Breast epithelium (tissue), 4 donors: ENCODE data around the gene PLPPR2. TPM values are rescaled to one million over a fixed set of nuclear protein-coding genes. Genes with fewer than 3 reads are reported as not detected.
"Not testable (repeated sequence)": the region's sequence is repeated elsewhere in the genome, so short reads cannot be mapped to it uniquely, and the experiment has no call there.

Experiments used
- DNase-seq, 2 donors: peaks; one replicate each; pipeline ENCODE4 v3.0.0-alpha.2; 2019; ENCODE audit warnings: low spot score in 2 of 2
- H3K27ac ChIP-seq, 2 donors: fragments of 200-600 bp; sonication (generic) in 1 of 2; one replicate each; pipeline ENCODE4 v1.5.1; 2016 to 2019; ENCODE audit warnings: mild to moderate bottlenecking in 1 of 2
- H3K27me3 ChIP-seq, 2 donors: fragments of 200-600 bp; sonication (generic) in 1 of 2; one replicate each; pipeline versions ENCODE4 v1.5.1 to v1.6.0; 2017 to 2019; ENCODE audit warnings: control low read depth in 1 of 2, mild to moderate bottlenecking in 1 of 2
- H3K36me3 ChIP-seq: fragments of 200-600 bp; one replicate; pipeline ENCODE4 v1.5.1; 2019
- H3K4me1 ChIP-seq, 2 donors: fragments of 200-600 bp; sonication (generic); one replicate each; pipeline ENCODE4 v1.5.1; 2016 to 2019; ENCODE audit warnings: control low read depth in 1 of 2
- H3K4me3 ChIP-seq, 3 donors: fragments of 200-600 bp; sonication (generic); 1 replicate in 2 of 3; 2 replicates in 1 of 3; pipeline ENCODE4 v1.5.1; 2016 to 2019; ENCODE audit warnings: mild to moderate bottlenecking in 3 of 3, moderate library complexity in 2 of 3
- H3K9me3 ChIP-seq, 2 donors: fragments of 200-600 bp; sonication (generic) in 1 of 2; one replicate each; pipeline ENCODE4 v1.5.1; 2016 to 2019; ENCODE audit warnings: control low read depth in 1 of 2
- POLR2A ChIP-seq: fragments of 450-650 bp; IDR thresholded peaks from one replicate; pipeline ENCODE4 v1.6.1; 2016; ENCODE audit warnings: antibody characterized with exemption, mild to moderate bottlenecking, moderate library complexity
- POLR2AphosphoS5 ChIP-seq, 3 donors: sonication (generic); formaldehyde crosslinking; IDR thresholded peaks; one replicate each; pipeline ENCODE4 v1.6.1; 2017; ENCODE audit warnings: antibody characterized with exemption in 3 of 3
- intact Hi-C: fragments of 100-400 bp; cut with DNase I; formaldehyde crosslinking; loops from one replicate; pipeline ENCODE4 v1.15.1; 2023; ENCODE audit warnings: low total_unique reads
- total RNA-seq, 3 donors: library from RNA; depleted of rRNA; stranded (reverse); fragments of >200 nt; gene quantifications; one replicate each; pipeline ENCODE4 v1.1.0, GENCODE V29; 2016
- TF ChIP-seq, protein P1 (sequence below), 3 donors: fragments of 450-650 bp; IDR thresholded peaks; one replicate each; pipeline ENCODE4 v1.5.1; 2016 to 2017; ENCODE audit warnings: antibody characterized with exemption in 3 of 3, mild to moderate bottlenecking in 3 of 3, moderate library complexity in 3 of 3

PLPPR2 gene
- total RNA-seq, 3 donors from 2014 or later = 7.7 to 19.0 (median 11.3) TPM

GRCh38 chr19:11405846-11406643 is 50.8 kb downstream of the PLPPR2 start:
- no peaks in the 10 kb centered on the region for H3K4me1 ChIP-seq
- intact Hi-C loops = no loop called here
- peak overlapping the region in 2 of 3 donors; percentile 37 to 49 for H3K4me3 ChIP-seq
- no peaks in the 10 kb centered on the region for H3K27me3 ChIP-seq
- no peak for TF ChIP-seq POLR2A
- TF ChIP-seq, protein P1, sequence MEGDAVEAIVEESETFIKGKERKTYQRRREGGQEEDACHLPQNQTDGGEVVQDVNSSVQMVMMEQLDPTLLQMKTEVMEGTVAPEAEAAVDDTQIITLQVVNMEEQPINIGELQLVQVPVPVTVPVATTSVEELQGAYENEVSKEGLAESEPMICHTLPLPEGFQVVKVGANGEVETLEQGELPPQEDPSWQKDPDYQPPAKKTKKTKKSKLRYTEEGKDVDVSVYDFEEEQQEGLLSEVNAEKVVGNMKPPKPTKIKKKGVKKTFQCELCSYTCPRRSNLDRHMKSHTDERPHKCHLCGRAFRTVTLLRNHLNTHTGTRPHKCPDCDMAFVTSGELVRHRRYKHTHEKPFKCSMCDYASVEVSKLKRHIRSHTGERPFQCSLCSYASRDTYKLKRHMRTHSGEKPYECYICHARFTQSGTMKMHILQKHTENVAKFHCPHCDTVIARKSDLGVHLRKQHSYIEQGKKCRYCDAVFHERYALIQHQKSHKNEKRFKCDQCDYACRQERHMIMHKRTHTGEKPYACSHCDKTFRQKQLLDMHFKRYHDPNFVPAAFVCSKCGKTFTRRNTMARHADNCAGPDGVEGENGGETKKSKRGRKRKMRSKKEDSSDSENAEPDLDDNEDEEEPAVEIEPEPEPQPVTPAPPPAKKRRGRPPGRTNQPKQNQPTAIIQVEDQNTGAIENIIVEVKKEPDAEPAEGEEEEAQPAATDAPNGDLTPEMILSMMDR (IDR thresholded peaks at IDR 0.05) = peak in 2 of 3 donors; percentile 13 to 55
- peak in 1 of 3 donors; percentile 23 for TF ChIP-seq POLR2AphosphoS5 (IDR thresholded peaks at IDR 0.05)
- no peak overlapping the region for H3K27ac ChIP-seq
- H3K36me3 ChIP-seq = no peaks in the 10 kb centered on the region
- no peak for DNase-seq
- no peaks in the 10 kb centered on the region for H3K9me3 ChIP-seq

GRCh38 chr19:11406703-11407236 is 51.5 kb downstream of the PLPPR2 start:
- H3K4me3 ChIP-seq = peak overlapping the region in 1 of 3 donors; percentile 49
- H3K36me3 ChIP-seq, H3K27ac ChIP-seq, H3K27me3 ChIP-seq, H3K9me3 ChIP-seq, DNase-seq, intact Hi-C loops, H3K4me1 ChIP-seq: not testable (repeated sequence)

GRCh38 chr19:11408591-11408990 is 53.4 kb downstream of the PLPPR2 start:
- DNase-seq = no peak
- intact Hi-C loops = no loop called here
- H3K9me3 ChIP-seq = no peaks in the 10 kb centered on the region
- H3K4me3 ChIP-seq = no peak overlapping the region
- no peak overlapping the region for H3K27ac ChIP-seq
- no peaks in the 10 kb centered on the region for H3K27me3 ChIP-seq
- no peaks in the 10 kb centered on the region for H3K36me3 ChIP-seq
- TF ChIP-seq, protein P1 (IDR thresholded peaks at IDR 0.05) = no peak
- TF ChIP-seq POLR2AphosphoS5 (IDR thresholded peaks at IDR 0.05) (no peak), POLR2A (no peak)
- no peaks in the 10 kb centered on the region for H3K4me1 ChIP-seq

GRCh38 chr19:11410682-11411081 is 55.5 kb downstream of the PLPPR2 start:
- intact Hi-C loops = no loop called here
- Histone ChIP-seq H3K36me3 (no peaks in the 10 kb centered on the region), H3K4me3 (no peak overlapping the region), H3K27ac (no peak overlapping the region), H3K4me1 (no peaks in the 10 kb centered on the region), H3K27me3 (no peaks in the 10 kb centered on the region), H3K9me3 (no peaks in the 10 kb centered on the region)
- DNase-seq = no peak
- TF ChIP-seq POLR2A (no peak), POLR2AphosphoS5 (IDR thresholded peaks at IDR 0.05) (no peak)
- TF ChIP-seq, protein P1 (IDR thresholded peaks at IDR 0.05) = no peak

DNA sequence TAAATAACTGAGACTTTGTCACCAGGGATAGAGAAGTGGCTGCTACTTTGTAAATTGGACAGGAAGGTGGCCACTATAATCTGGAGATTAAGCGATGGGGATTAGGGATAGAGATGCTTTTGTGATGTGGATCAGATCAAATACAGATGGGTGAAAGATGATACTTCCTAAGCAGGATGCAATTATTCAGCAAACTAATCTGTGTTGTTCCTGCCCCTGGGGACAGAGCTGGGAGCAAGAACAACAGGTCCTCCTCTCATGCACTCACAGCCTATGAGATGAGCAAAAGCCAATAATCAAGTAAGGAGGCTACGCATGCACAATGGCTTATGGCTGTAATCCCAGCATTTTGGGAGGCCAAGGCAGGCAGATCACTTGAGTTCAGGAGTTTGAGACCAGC is 59.3 kb downstream of the PLPPR2 start:
- no peaks in the 10 kb centered on the region for H3K4me1 ChIP-seq
- peaks cover 0 to 4% of the 10 kb centered on the region in 2 donors for H3K27me3 ChIP-seq

More for the DNA sequence above, 59.3 kb downstream of the PLPPR2 start:
- TF ChIP-seq POLR2AphosphoS5 (IDR thresholded peaks at IDR 0.05) (no peak), POLR2A (no peak)
- TF ChIP-seq, protein P1 (IDR thresholded peaks at IDR 0.05) = no peak
- intact Hi-C loops = no loop called here
- Histone ChIP-seq H3K4me3 (no peak overlapping the region), H3K9me3 (no peaks in the 10 kb centered on the region), H3K36me3 (no peaks in the 10 kb centered on the region), H3K27ac (no peak overlapping the region)
- no peak for DNase-seq

Other genes with a start within 250 kb of the PLPPR2 start
- 1 to 10 TPM in 2 of 3 donors, under 1 TPM in 1; 0.66 to 4.8 (median 2.3) TPM for gene SPC24, start 199.7 kb upstream of the PLPPR2 start, total RNA-seq
- 100 to 1,000 TPM; 142 to 477 (median 197) TPM for gene KANK2, start 157.9 kb upstream of the PLPPR2 start, total RNA-seq
- 10 to 100 TPM in 1 of 3 donors, under 1 TPM in 1, not detected in 1; 0.44 to 17.9 TPM for gene ANGPTL8, start 115.8 kb upstream of the PLPPR2 start, total RNA-seq
- 10 to 100 TPM; 20.9 to 59.3 (median 49.6) TPM for gene DOCK6, start 92.9 kb upstream of the PLPPR2 start, total RNA-seq
- not detected for gene TSPAN16, start 59.3 kb upstream of the PLPPR2 start, total RNA-seq
- 10 to 100 TPM; 17.9 to 23.7 (median 22.6) TPM for gene RAB3D, start 15.8 kb upstream of the PLPPR2 start, total RNA-seq
- 100 to 1,000 TPM; 216 to 286 (median 243) TPM for gene TMEM205, start 9.2 kb upstream of the PLPPR2 start, total RNA-seq
- 10 to 100 TPM in 2 of 3 donors, 1 to 10 TPM in 1; 8.6 to 30.2 (median 25.5) TPM for gene CCDC159, start 8.9 kb upstream of the PLPPR2 start, total RNA-seq
- 1 to 10 TPM; 1.1 to 2.6 (median 2.2) TPM for gene SWSAP1, start 19.2 kb downstream of the PLPPR2 start, total RNA-seq
- 1 to 10 TPM; 2.9 to 6.2 (median 4.1) TPM for gene EPOR, start 28.9 kb downstream of the PLPPR2 start, total RNA-seq
- 10 to 100 TPM in 1 of 3 donors, 1 to 10 TPM in 2; 3.7 to 18.4 (median 9.8) TPM for gene RGL3, start 63.9 kb downstream of the PLPPR2 start, total RNA-seq
- gene ODAD3, start 79.7 kb downstream of the PLPPR2 start, total RNA-seq = under 1 TPM in 2 of 3 donors, not detected in 1; 0.33 to 0.59 TPM
- gene PRKCSH, start 80.2 kb downstream of the PLPPR2 start, total RNA-seq = 10 to 100 TPM; 69.5 to 95.9 (median 92.1) TPM
- not detected for gene ELAVL3, start 125.6 kb downstream of the PLPPR2 start, total RNA-seq
- gene ZNF653, start 150.4 kb downstream of the PLPPR2 start, total RNA-seq = 10 to 100 TPM in 2 of 3 donors, 1 to 10 TPM in 1; 3.4 to 14.0 (median 10.8) TPM
- gene ECSIT, start 173.7 kb downstream of the PLPPR2 start, total RNA-seq = 10 to 100 TPM; 37.0 to 56.0 (median 53.6) TPM
- 100 to 1,000 TPM in 1 of 3 donors, 10 to 100 TPM in 1, 1 to 10 TPM in 1; 2.2 to 106 (median 74.3) TPM for gene CNN1, start 183.4 kb downstream of the PLPPR2 start, total RNA-seq
- gene ELOF1, start 203.8 kb downstream of the PLPPR2 start, total RNA-seq = 10 to 100 TPM; 31.7 to 38.0 (median 37.3) TPM
- gene ACP5, start 222.2 kb downstream of the PLPPR2 start, total RNA-seq = 100 to 1,000 TPM in 1 of 3 donors, 10 to 100 TPM in 2; 33.4 to 101 (median 92.8) TPM
- 10 to 100 TPM in 2 of 3 donors, 1 to 10 TPM in 1; 8.5 to 35.4 (median 23.3) TPM for gene ZNF627, start 242.1 kb downstream of the PLPPR2 start, total RNA-seq